IPS-18c (cell line): ENCODE measurements around the gene KRTAP10-5.
"Not testable (repeated sequence)": the region's sequence is repeated elsewhere in the genome, so short reads cannot be mapped to it uniquely, and the experiment has no call there.

Experiments used
- H3K4me3 ChIP-seq: 2 replicates; pipeline ENCODE4 v1.7.0; 2013; ENCODE audit warnings: low read depth, mild to moderate bottlenecking, low read length, moderate library complexity; ENCODE audit not compliant: insufficient read depth
- H3K9me3 ChIP-seq: one replicate; pipeline ENCODE4 v1.6.1; 2013; ENCODE audit warnings: mild to moderate bottlenecking, low read length, moderate library complexity; ENCODE audit not compliant: control insufficient read depth, insufficient read depth

KRTAP10-5 gene

GRCh38 chr21:44580231-44580821, at the start of gene KRTAP10-5:
Gene KRTAP10-5 (minus strand): TSS chr21:44580604. CDS start chr21:44580578, 26 bp downstream.
- H3K9me3 ChIP-seq, H3K4me3 ChIP-seq: not testable (repeated sequence)

- H3K9me3 ChIP-seq, result peaks cover 2% of the 10 kb centered on the region
- no peak overlapping the region for H3K4me3 ChIP-seq
These were observed 48.4 kb upstream of the KRTAP10-5 start for GRCh38 chr21:44628707-44629391.

GRCh38 chr21:44627831-44628233, 47.4 kb upstream of the KRTAP10-5 start:
- H3K4me3 ChIP-seq, H3K9me3 ChIP-seq: not testable (repeated sequence)

- H3K9me3 ChIP-seq, H3K4me3 ChIP-seq: not testable (repeated sequence)
These were observed 46.9 kb upstream of the KRTAP10-5 start for GRCh38 chr21:44627181-44627822.

GRCh38 chr21:44626673-44627143, 46.3 kb upstream of the KRTAP10-5 start, which contains the start of gene KRTAP10-9:
Gene KRTAP10-9 (plus strand): TSS chr21:44627093. CDS start chr21:44627172, 79 bp downstream.
- Histone ChIP-seq H3K9me3 (peaks cover 9% of the 10 kb centered on the region), H3K4me3 (no peak within 1 kb of the TSS)

- Histone ChIP-seq H3K9me3 (peaks cover 9% of the 10 kb centered on the region), H3K4me3 (no peak overlapping the region)
These were observed 45.9 kb upstream of the KRTAP10-5 start for GRCh38 chr21:44626262-44626661.

GRCh38 chr21:44625756-44626155, 45.4 kb upstream of the KRTAP10-5 start:
- H3K9me3 ChIP-seq, result peaks cover 9% of the 10 kb centered on the region
- no peak overlapping the region for H3K4me3 ChIP-seq

- Histone ChIP-seq H3K9me3 (peaks cover 7% of the 10 kb centered on the region), H3K4me3 (no peak overlapping the region)
These were observed 43.2 kb upstream of the KRTAP10-5 start for GRCh38 chr21:44623575-44623974.

GRCh38 chr21:44619886-44620285, 39.5 kb upstream of the KRTAP10-5 start:
- no peak overlapping the region for H3K4me3 ChIP-seq
- H3K9me3 ChIP-seq, result peaks cover 7% of the 10 kb centered on the region

- H3K9me3 ChIP-seq, result peaks cover 7% of the 10 kb centered on the region
- H3K4me3 ChIP-seq, result no peak overlapping the region
These were observed 38.5 kb upstream of the KRTAP10-5 start for GRCh38 chr21:44618909-44619308.

GRCh38 chr21:44618504-44618903, 38.1 kb upstream of the KRTAP10-5 start:
- peaks cover 7% of the 10 kb centered on the region for H3K9me3 ChIP-seq

GRCh38 chr21:44617071-44617501, 36.7 kb upstream of the KRTAP10-5 start:
- Histone ChIP-seq H3K9me3 (peaks cover 3% of the 10 kb centered on the region), H3K4me3 (no peak overlapping the region)

More at GRCh38 chr21:44618504-44618903, 38.1 kb upstream of the KRTAP10-5 start:
- no peak overlapping the region for H3K4me3 ChIP-seq

- Histone ChIP-seq H3K4me3 (no peak overlapping the region), H3K9me3 (no peaks in the 10 kb centered on the region)
These were observed 36.2 kb upstream of the KRTAP10-5 start for GRCh38 chr21:44616591-44616926.

- no peaks in the 10 kb centered on the region for H3K9me3 ChIP-seq
- no peak overlapping the region for H3K4me3 ChIP-seq
These were observed 35.6 kb upstream of the KRTAP10-5 start for GRCh38 chr21:44615911-44616590.

GRCh38 chr21:44615466-44615865, 35.1 kb upstream of the KRTAP10-5 start:
- Histone ChIP-seq H3K4me3 (no peak overlapping the region), H3K9me3 (peaks cover 5% of the 10 kb centered on the region)

- H3K4me3 ChIP-seq, result no peak overlapping the region
- H3K9me3 ChIP-seq, result peaks cover 6% of the 10 kb centered on the region
These were observed 34.6 kb upstream of the KRTAP10-5 start for GRCh38 chr21:44614961-44615391.

GRCh38 chr21:44614161-44614631, 33.8 kb upstream of the KRTAP10-5 start:
- Histone ChIP-seq H3K9me3 (peaks cover 6% of the 10 kb centered on the region), H3K4me3 (no peak overlapping the region)
